Occipital lobe (tissue), 2 donors: ENCODE data around the gene VASN. TPM values are rescaled to one million over a fixed set of nuclear protein-coding genes. Genes with fewer than 3 reads are reported as not detected.

Experiments
- DNase-seq: peaks from one replicate; lab custom pipeline; 2025; lab: John Stamatoyannopoulos, UW
- total RNA-seq: library from RNA; depleted of rRNA; stranded (reverse); fragments of >200 nt; gene quantifications from one replicate; pipeline ENCODE4 v1.2.3, GENCODE V29; 2014

VASN gene
- total RNA-seq, 1 donor from 2014 or later, result 2.5 TPM

- DNase-seq, result no peak
These were observed 19.8 kb upstream of the VASN start for GRCh38 chr16:4351880-4352279.

GRCh38 chr16:4352843-4353242 is 18.8 kb upstream of the VASN start:
- no peak for DNase-seq

- DNase-seq, result no peak
These were observed 18.0 kb upstream of the VASN start for GRCh38 chr16:4353675-4354074.

GRCh38 chr16:4354512-4355409 is 16.9 kb upstream of the VASN start:
- DNase-seq, result no peak

GRCh38 chr16:4356820-4357219 is 14.8 kb upstream of the VASN start:
- DNase-seq, result no peak

- no peak for DNase-seq
These were observed 13.4 kb upstream of the VASN start for GRCh38 chr16:4358236-4358635.

GRCh38 chr16:4358831-4359561 is 12.7 kb upstream of the VASN start:
- no peak for DNase-seq

GRCh38 chr16:4359914-4360313 is 11.7 kb upstream of the VASN start:
- no peak for DNase-seq

GRCh38 chr16:4360538-4361021 is 11.1 kb upstream of the VASN start:
- DNase-seq, result no peak

GRCh38 chr16:4361033-4361943 is 10.4 kb upstream of the VASN start:
- DNase-seq, result no peak

GRCh38 chr16:4361944-4362311 is 9.7 kb upstream of the VASN start:
- DNase-seq, result no peak

GRCh38 chr16:4362476-4363135 is 9.0 kb upstream of the VASN start:
- no peak for DNase-seq

GRCh38 chr16:4364196-4365013 is 7.2 kb upstream of the VASN start:
- DNase-seq, result no peak

- DNase-seq, result no peak
These were observed 6.6 kb upstream of the VASN start for GRCh38 chr16:4365014-4365406.

GRCh38 chr16:4365615-4366014 is 6.0 kb upstream of the VASN start:
- peak; percentile 30 for DNase-seq

- no peak for DNase-seq
These were observed 5.6 kb upstream of the VASN start for GRCh38 chr16:4366016-4366415.

- DNase-seq, result no peak
These were observed 4.2 kb upstream of the VASN start for GRCh38 chr16:4367393-4367856.

GRCh38 chr16:4369007-4369733 is 2.5 kb upstream of the VASN start:
- no peak for DNase-seq

- no peak for DNase-seq
These were observed 1.5 kb upstream of the VASN start for GRCh38 chr16:4370151-4370550.
